ENCODE results near the gene ANKRD11. TPM values are rescaled to one million over a fixed set of nuclear protein-coding genes. Genes with fewer than 3 reads are reported as not detected.
A peak's percentile ranks its signal among the peaks of the same experiment; 100 is the strongest.
"Not testable (repeated sequence)": the region's sequence is repeated elsewhere in the genome, so short reads cannot be mapped to it uniquely, and the experiment has no call there.

The ANKRD11 gene
- polyA plus RNA-seq, 4 donors: 48.4 to 86.7 (median 65.5) TPM

- DNase-seq (peak in 1 of 2 donors; percentile 56), FAIRE-seq (no peak)
- H3K9me3 ChIP-seq (ENCODE audit: control insufficient read depth in 2 of 2, insufficient read depth in 1 of 2, low read depth in 1 of 2, low read length in 1 of 2): no peaks in the 10 kb centered on the region
- peak overlapping the region in 2 of 3 donors; percentile 16 to 17 for H3K27ac ChIP-seq (ENCODE audit: low read depth in 1 of 3, low read length in 2 of 3)
- H3K27me3 ChIP-seq (ENCODE audit: control insufficient read depth in 3 of 3, insufficient read depth in 3 of 3, low read length in 3 of 3): no peaks in the 10 kb centered on the region
- H3K4me1 ChIP-seq (ENCODE audit: control insufficient read depth in 3 of 3, insufficient read depth in 2 of 3, low read depth in 1 of 3, low read length in 2 of 3): peaks cover 0 to 5% (median 0%) of the 10 kb centered on the region in 3 donors
- WGBS, 3 donors: 76 to 91% (median 80%) methylated on average over 27 of the region's 27 CpGs
- no peak overlapping the region for H3K4me3 ChIP-seq (ENCODE audit: low read depth in 1 of 3, low read length in 3 of 3)
- H3K36me3 ChIP-seq (ENCODE audit: control insufficient read depth in 3 of 3, insufficient read depth in 2 of 3, low read depth in 1 of 3, low read length in 3 of 3): peaks cover 12 to 84% (median 27%) of the 10 kb centered on the region in 3 donors
Observed at GRCh38 chr16:89269805-89270665, 220.3 kb downstream of the ANKRD11 start.

DNA sequence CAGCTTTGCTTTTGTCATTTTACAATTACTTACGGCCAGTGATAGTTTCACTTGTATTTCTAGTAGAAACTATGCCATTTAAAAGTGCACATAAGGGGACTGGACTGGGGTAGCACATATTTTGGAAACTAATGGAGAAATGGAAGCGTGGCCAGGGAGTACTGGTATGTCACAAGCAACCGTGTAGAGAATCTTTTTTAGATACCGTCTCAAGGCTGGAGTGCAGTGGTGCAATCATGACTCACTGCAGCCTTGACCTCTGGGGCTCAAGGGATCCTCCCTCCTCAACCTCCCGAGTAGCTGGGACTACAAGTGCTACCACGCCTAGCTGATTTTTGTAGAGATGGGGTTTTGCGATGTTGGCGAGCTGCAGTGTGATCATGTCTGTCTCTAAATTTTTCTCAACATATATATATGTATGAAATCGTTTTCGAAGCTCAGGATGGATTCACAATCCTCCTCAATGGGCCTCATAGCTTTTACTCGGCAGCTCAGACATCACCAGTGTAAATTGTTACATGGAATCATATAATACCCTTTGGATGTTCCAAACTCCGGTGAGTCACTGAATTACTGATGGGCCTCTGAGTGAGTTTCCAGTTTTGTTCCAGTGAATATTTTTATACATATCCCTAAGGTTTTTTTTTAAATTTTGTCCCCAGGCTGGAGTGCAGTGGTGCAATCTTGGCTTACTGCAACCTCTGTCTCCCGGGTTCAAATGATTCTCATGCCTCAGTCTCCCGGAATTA, 221.2 kb downstream of the ANKRD11 start:
- FAIRE-seq: no peak

GRCh38 chr16:89268585-89268984, 221.8 kb downstream of the ANKRD11 start:
- DNase-seq (no peak), FAIRE-seq (no peak)
- Histone ChIP-seq H3K27me3 (ENCODE audit: control insufficient read depth in 3 of 3, insufficient read depth in 3 of 3, low read length in 3 of 3) (no peaks in the 10 kb centered on the region), H3K27ac (ENCODE audit: low read depth in 1 of 3, low read length in 2 of 3) (no peak overlapping the region), H3K4me3 (ENCODE audit: low read depth in 1 of 3, low read length in 3 of 3) (no peak overlapping the region), H3K9me3 (ENCODE audit: control insufficient read depth in 2 of 2, insufficient read depth in 1 of 2, low read depth in 1 of 2, low read length in 1 of 2) (no peaks in the 10 kb centered on the region), H3K36me3 (ENCODE audit: control insufficient read depth in 3 of 3, insufficient read depth in 2 of 3, low read depth in 1 of 3, low read length in 3 of 3) (peaks cover 7 to 73% (median 22%) of the 10 kb centered on the region in 3 donors), H3K4me1 (ENCODE audit: control insufficient read depth in 3 of 3, insufficient read depth in 2 of 3, low read depth in 1 of 3, low read length in 2 of 3) (no peaks in the 10 kb centered on the region)
- 92 to 95% (median 93%) methylated on average over 15 to 19 of the region's 19 CpGs for WGBS, 3 donors

More for the DNA sequence above, 221.2 kb downstream of the ANKRD11 start:
- Histone ChIP-seq H3K4me3 (ENCODE audit: low read depth in 1 of 3, low read length in 3 of 3) (no peak overlapping the region), H3K27me3 (ENCODE audit: control insufficient read depth in 3 of 3, insufficient read depth in 3 of 3, low read length in 3 of 3) (no peaks in the 10 kb centered on the region), H3K4me1 (ENCODE audit: control insufficient read depth in 3 of 3, insufficient read depth in 2 of 3, low read depth in 1 of 3, low read length in 2 of 3) (peaks cover 0 to 2% (median 0%) of the 10 kb centered on the region in 3 donors), H3K9me3 (ENCODE audit: control insufficient read depth in 2 of 2, insufficient read depth in 1 of 2, low read depth in 1 of 2, low read length in 1 of 2) (no peaks in the 10 kb centered on the region), H3K27ac (ENCODE audit: low read depth in 1 of 3, low read length in 2 of 3) (no peak overlapping the region), H3K36me3 (ENCODE audit: control insufficient read depth in 3 of 3, insufficient read depth in 2 of 3, low read depth in 1 of 3, low read length in 3 of 3) (peaks cover 7 to 79% (median 26%) of the 10 kb centered on the region in 3 donors)
- DNase-seq: peak in 1 of 2 donors; percentile 59
- 74 to 83% (median 83%) methylated on average over 14 of the region's 14 CpGs for WGBS, 3 donors

DNA sequence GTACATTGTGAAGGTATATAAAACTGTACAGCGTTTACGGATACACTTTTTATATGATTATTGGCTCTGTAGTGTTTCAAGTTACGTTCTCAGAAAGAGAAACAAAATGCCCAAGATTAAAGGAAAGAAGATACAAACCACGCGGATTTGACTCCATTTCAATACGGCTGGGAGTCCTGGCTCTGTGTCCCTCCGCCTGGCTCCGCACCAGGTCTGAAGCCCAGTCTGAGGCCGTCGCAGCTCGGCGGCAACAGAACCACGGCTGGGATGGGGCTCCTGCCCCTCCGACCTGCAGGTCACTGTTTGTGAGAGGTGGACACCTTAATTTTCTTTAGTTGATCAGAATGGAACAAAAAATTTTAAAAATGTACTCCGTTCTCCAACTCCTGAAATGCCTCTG, 222.6 kb downstream of the ANKRD11 start:
- not testable (repeated sequence) for FAIRE-seq; H3K4me1 ChIP-seq (ENCODE audit: control insufficient read depth in 3 of 3, insufficient read depth in 2 of 3, low read depth in 1 of 3, low read length in 2 of 3); H3K27ac ChIP-seq (ENCODE audit: low read depth in 1 of 3, low read length in 2 of 3); DNase-seq; H3K4me3 ChIP-seq (ENCODE audit: low read depth in 1 of 3, low read length in 3 of 3); H3K27me3 ChIP-seq (ENCODE audit: control insufficient read depth in 3 of 3, insufficient read depth in 3 of 3, low read length in 3 of 3); H3K9me3 ChIP-seq (ENCODE audit: control insufficient read depth in 2 of 2, insufficient read depth in 1 of 2, low read depth in 1 of 2, low read length in 1 of 2)
- WGBS, 3 donors: 93 to 97% (median 94%) methylated on average over 10 to 11 of the region's 15 CpGs
- H3K36me3 ChIP-seq (ENCODE audit: control insufficient read depth in 3 of 3, insufficient read depth in 2 of 3, low read depth in 1 of 3, low read length in 3 of 3): peaks cover 5 to 65% (median 21%) of the 10 kb centered on the region in 3 donors

DNA sequence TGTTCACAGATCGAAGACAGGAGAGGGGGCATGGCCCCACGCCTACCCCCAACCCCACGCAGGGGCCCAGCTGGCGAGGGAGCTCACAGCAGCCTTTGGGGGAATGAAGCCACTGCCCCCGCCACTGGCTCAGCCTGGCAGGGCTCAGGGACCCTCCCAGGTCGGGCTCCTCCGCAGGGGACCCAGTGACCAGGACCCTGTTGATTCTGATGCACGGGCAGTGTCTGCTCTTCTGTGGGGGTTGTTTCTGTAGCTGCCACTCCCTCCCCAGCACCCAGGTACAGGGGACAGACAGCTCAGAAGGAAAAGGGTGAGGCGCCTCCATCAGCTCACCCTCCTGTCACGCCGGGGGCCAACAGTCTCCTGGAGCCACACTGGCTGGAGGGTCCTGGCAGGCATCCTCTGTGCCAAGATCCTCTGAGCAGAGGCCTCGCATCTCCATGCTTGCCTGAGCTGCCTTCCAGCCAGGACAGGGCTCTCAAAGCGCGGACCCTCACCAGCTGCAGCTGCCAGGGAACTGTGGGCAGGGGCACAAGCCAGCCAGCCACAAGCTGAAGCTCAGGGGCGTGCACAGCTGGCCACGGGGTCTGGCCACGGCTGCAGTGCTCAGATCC, 223.7 kb downstream of the ANKRD11 start:
- H3K4me1 ChIP-seq (ENCODE audit: control insufficient read depth in 3 of 3, insufficient read depth in 2 of 3, low read depth in 1 of 3, low read length in 2 of 3): no peaks in the 10 kb centered on the region
- DNase-seq (no peak), FAIRE-seq (no peak)
- H3K4me3 ChIP-seq (ENCODE audit: low read depth in 1 of 3, low read length in 3 of 3): no peak overlapping the region
- no peaks in the 10 kb centered on the region for H3K27me3 ChIP-seq (ENCODE audit: control insufficient read depth in 3 of 3, insufficient read depth in 3 of 3, low read length in 3 of 3)
- WGBS, 3 donors: 89 to 92% (median 91%) methylated on average over 17 of the region's 17 CpGs
- H3K36me3 ChIP-seq (ENCODE audit: control insufficient read depth in 3 of 3, insufficient read depth in 2 of 3, low read depth in 1 of 3, low read length in 3 of 3): peaks cover 5 to 58% (median 19%) of the 10 kb centered on the region in 3 donors
- no peak overlapping the region for H3K27ac ChIP-seq (ENCODE audit: low read depth in 1 of 3, low read length in 2 of 3)
- peaks cover 0 to 17% of the 10 kb centered on the region in 2 donors for H3K9me3 ChIP-seq (ENCODE audit: control insufficient read depth in 2 of 2, insufficient read depth in 1 of 2, low read depth in 1 of 2, low read length in 1 of 2)

DNA sequence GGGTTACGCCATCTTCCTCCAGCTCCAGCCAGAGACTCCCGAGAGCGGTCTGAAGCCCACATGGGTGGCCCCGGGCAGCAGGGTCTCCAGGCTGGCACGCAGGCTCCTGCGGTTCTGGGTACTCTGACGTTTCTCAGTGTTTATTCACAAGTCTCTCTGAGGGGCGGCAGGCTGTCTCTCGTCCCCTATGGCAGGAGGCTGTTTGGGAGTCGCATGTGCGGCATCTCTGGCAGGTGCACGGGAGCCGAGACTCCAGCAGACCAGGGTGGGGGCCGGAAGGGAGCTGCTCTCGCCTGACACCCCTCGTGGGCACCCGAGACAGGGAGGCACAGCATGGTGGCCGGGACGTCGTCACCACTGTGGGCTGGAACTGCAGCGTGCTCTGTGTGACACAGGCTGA, 224.7 kb downstream of the ANKRD11 start:
- H3K27me3 ChIP-seq (ENCODE audit: control insufficient read depth in 3 of 3, insufficient read depth in 3 of 3, low read length in 3 of 3): no peaks in the 10 kb centered on the region
- FAIRE-seq (no peak), DNase-seq (no peak)
- H3K36me3 ChIP-seq (ENCODE audit: control insufficient read depth in 3 of 3, insufficient read depth in 2 of 3, low read depth in 1 of 3, low read length in 3 of 3): peaks cover 5 to 48% (median 18%) of the 10 kb centered on the region in 3 donors
- WGBS, 3 donors: 86 to 90% (median 87%) methylated on average over 20 to 21 of the region's 21 CpGs
- no peak overlapping the region for H3K4me3 ChIP-seq (ENCODE audit: low read depth in 1 of 3, low read length in 3 of 3)
- peaks cover 0 to 17% of the 10 kb centered on the region in 2 donors for H3K9me3 ChIP-seq (ENCODE audit: control insufficient read depth in 2 of 2, insufficient read depth in 1 of 2, low read depth in 1 of 2, low read length in 1 of 2)
- peaks cover 0 to 3% (median 0%) of the 10 kb centered on the region in 3 donors for H3K4me1 ChIP-seq (ENCODE audit: control insufficient read depth in 3 of 3, insufficient read depth in 2 of 3, low read depth in 1 of 3, low read length in 2 of 3)
- H3K27ac ChIP-seq (ENCODE audit: low read depth in 1 of 3, low read length in 2 of 3): no peak overlapping the region

DNA sequence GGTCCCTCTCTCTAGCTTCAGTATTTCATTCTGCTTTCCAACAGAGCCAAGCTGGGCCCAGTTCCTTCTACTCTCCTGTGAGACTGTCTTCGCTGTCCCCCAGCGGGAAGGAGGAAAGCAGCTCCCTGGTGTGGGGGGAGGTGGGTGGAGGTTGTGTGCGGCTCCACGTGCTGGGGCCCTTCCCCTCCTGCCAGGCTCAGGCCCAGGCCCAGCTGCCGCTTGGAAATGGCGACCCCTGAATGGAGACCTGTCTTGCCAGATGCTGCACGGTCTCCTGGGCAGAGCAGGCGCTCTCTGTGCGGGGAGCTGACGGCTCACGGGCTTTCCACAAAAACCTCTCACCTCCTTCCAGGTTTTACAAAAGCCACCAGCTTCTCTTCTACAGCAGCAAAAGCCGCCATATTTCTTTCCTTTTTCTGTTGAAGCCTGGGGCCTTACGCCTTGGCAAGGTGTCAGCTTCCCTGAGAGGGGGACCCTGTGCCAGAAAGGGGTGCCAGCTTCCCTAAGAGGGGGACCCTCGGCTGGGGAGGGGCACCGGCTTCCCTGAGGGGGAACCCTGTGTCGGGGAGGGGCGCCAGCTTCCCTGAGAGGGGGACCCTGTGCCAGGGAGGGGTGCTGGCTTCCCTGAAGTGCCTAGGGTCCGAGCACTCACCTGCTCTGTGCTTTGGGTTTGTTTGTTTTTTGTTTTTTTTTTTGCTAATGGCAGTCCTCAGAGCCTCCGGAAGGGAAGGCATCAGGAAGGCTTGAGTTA, 225.4 kb downstream of the ANKRD11 start:
- Histone ChIP-seq H3K27ac (ENCODE audit: low read depth in 1 of 3, low read length in 2 of 3) (no peak overlapping the region), H3K36me3 (ENCODE audit: control insufficient read depth in 3 of 3, insufficient read depth in 2 of 3, low read depth in 1 of 3, low read length in 3 of 3) (peaks cover 5 to 41% (median 13%) of the 10 kb centered on the region in 3 donors), H3K4me3 (ENCODE audit: low read depth in 1 of 3, low read length in 3 of 3) (no peak overlapping the region), H3K4me1 (ENCODE audit: control insufficient read depth in 3 of 3, insufficient read depth in 2 of 3, low read depth in 1 of 3, low read length in 2 of 3) (peaks cover 0 to 3% (median 0%) of the 10 kb centered on the region in 3 donors), H3K27me3 (ENCODE audit: control insufficient read depth in 3 of 3, insufficient read depth in 3 of 3, low read length in 3 of 3) (no peaks in the 10 kb centered on the region), H3K9me3 (ENCODE audit: control insufficient read depth in 2 of 2, insufficient read depth in 1 of 2, low read depth in 1 of 2, low read length in 1 of 2) (peaks cover 0 to 17% of the 10 kb centered on the region in 2 donors)
- DNase-seq (no peak), FAIRE-seq (no peak)
- WGBS, 3 donors: 90 to 91% (median 91%) methylated on average over 18 to 19 of the region's 19 CpGs

All from small intestine (tissue), 7 donors.